Cardiac muscle cell (in vitro differentiated cells and primary cell): ENCODE measurements around the gene EXOC4. TPM values are rescaled to one million over a fixed set of nuclear protein-coding genes. Genes with fewer than 3 reads are reported as not detected.

Experiments used
- DNase-seq, 2 donors: peaks; one replicate each; pipeline versions ENCODE4 v3.0.0 to v3.0.0-alpha.2; 2010 to 2017; ENCODE audit warnings: low read depth in 1 of 2, low spot score in 1 of 2
- H3K27ac ChIP-seq: fragments of 200-600 bp; sonication (generic); 2 replicates; pipeline ENCODE4 v1.5.1; 2016
- H3K27me3 ChIP-seq: fragments of 200-600 bp; sonication (generic); 2 replicates; pipeline ENCODE4 v1.6.0; 2016; ENCODE audit warnings: control low read depth
- H3K36me3 ChIP-seq: fragments of 200-600 bp; sonication (generic); 2 replicates; pipeline ENCODE4 v1.5.1; 2016; ENCODE audit warnings: control low read depth
- H3K4me1 ChIP-seq: fragments of 200-600 bp; sonication (generic); 2 replicates; pipeline ENCODE4 v1.8.1; 2017; ENCODE audit warnings: low read depth, mild to moderate bottlenecking, mixed run types
- H3K4me3 ChIP-seq: fragments of 200-600 bp; sonication (generic); 2 replicates; pipeline ENCODE4 v1.5.1; 2016; ENCODE audit warnings: mild to moderate bottlenecking
- H3K9me3 ChIP-seq: fragments of 200-600 bp; sonication (generic); 2 replicates; pipeline ENCODE4 v1.5.1; 2017; ENCODE audit warnings: low read depth, mild to moderate bottlenecking, control low read depth
- CTCF ChIP-seq: IDR thresholded peaks from 2 replicates; pipeline ENCODE4 v1.5.1; 2012; ENCODE audit warnings: low read depth, mild to moderate bottlenecking, low read length
- polyA plus RNA-seq: library from polyadenylated mRNA; unstranded; fragments of >200 nt; fragmentation: Nextera tagmentation; extraction: Ambion mirVana; gene quantifications from 2 replicates; pipeline ENCODE4 v1.2.1, GENCODE V29; 2016
- total RNA-seq: library from RNA; depleted of rRNA; stranded (reverse); fragments of >200 nt; gene quantifications from 2 replicates; pipeline ENCODE4 v1.2.3, GENCODE V29; 2016

Gene EXOC4
- total and polyA plus RNA-seq, 2 experiments from 2014 or later: 33.6 to 46.0 TPM

GRCh38 chr7:133355822-133356221 is 102.9 kb downstream of the EXOC4 start:
- Histone ChIP-seq H3K4me1 (no peaks in the 10 kb centered on the region), H3K4me3 (no peak overlapping the region), H3K36me3 (no peaks in the 10 kb centered on the region), H3K27me3 (no peaks in the 10 kb centered on the region), H3K9me3 (no peaks in the 10 kb centered on the region), H3K27ac (no peak overlapping the region)
- TF ChIP-seq CTCF: no peak
- no peak for DNase-seq

- DNase-seq: peak in 1 of 2 donors; percentile 44
- Histone ChIP-seq H3K4me3 (no peak overlapping the region), H3K27me3 (no peaks in the 10 kb centered on the region), H3K9me3 (peaks cover 4% of the 10 kb centered on the region), H3K36me3 (no peaks in the 10 kb centered on the region), H3K27ac (no peak overlapping the region), H3K4me1 (no peaks in the 10 kb centered on the region)
- no peak for TF ChIP-seq CTCF
Observed at GRCh38 chr7:133358708-133359107, 105.8 kb downstream of the EXOC4 start.

- TF ChIP-seq CTCF: no peak
- peaks cover 4% of the 10 kb centered on the region for H3K9me3 ChIP-seq
- no peak overlapping the region for H3K4me3 ChIP-seq
- no peaks in the 10 kb centered on the region for H3K27me3 ChIP-seq
- H3K4me1 ChIP-seq: no peaks in the 10 kb centered on the region
- no peak for DNase-seq
- no peaks in the 10 kb centered on the region for H3K36me3 ChIP-seq
- H3K27ac ChIP-seq: no peak overlapping the region
Observed at GRCh38 chr7:133359449-133359848, 106.6 kb downstream of the EXOC4 start.

- no peak for DNase-seq
- H3K9me3 ChIP-seq: peaks cover 4% of the 10 kb centered on the region
- no peak overlapping the region for H3K4me3 ChIP-seq
- H3K4me1 ChIP-seq: no peaks in the 10 kb centered on the region
- H3K27me3 ChIP-seq: no peaks in the 10 kb centered on the region
- no peak overlapping the region for H3K27ac ChIP-seq
- no peak for TF ChIP-seq CTCF
- no peaks in the 10 kb centered on the region for H3K36me3 ChIP-seq
Observed at GRCh38 chr7:133360201-133360600, 107.3 kb downstream of the EXOC4 start.

GRCh38 chr7:133361806-133362205 is 108.9 kb downstream of the EXOC4 start:
- Histone ChIP-seq H3K4me3 (no peak overlapping the region), H3K27ac (no peak overlapping the region), H3K9me3 (peaks cover 4% of the 10 kb centered on the region), H3K27me3 (no peaks in the 10 kb centered on the region), H3K36me3 (no peaks in the 10 kb centered on the region), H3K4me1 (no peaks in the 10 kb centered on the region)
- no peak for TF ChIP-seq CTCF
- DNase-seq: no peak
